ENCODE data around the gene MACF1. TPM values are rescaled to one million over a fixed set of nuclear protein-coding genes. Genes with fewer than 3 reads are reported as not detected.

Gene MACF1
- total RNA-seq, 1 donor from 2014 or later = 431 TPM

- no peak for DNase-seq (ENCODE audit: extremely low spot score, unreplicated experiment)
- peak overlapping the region; percentile 62 for H3K27ac Mint-ChIP-seq (ENCODE audit: unreplicated experiment)
- peaks cover 45% of the 10 kb centered on the region for H3K36me3 Mint-ChIP-seq (ENCODE audit: unreplicated experiment)
- no peaks in the 10 kb centered on the region for H3K9me3 Mint-ChIP-seq (ENCODE audit: unreplicated experiment)
- H3K4me3 Mint-ChIP-seq (ENCODE audit: unreplicated experiment) = no peak overlapping the region
- no peaks in the 10 kb centered on the region for H3K27me3 Mint-ChIP-seq (ENCODE audit: unreplicated experiment)
- H3K4me1 Mint-ChIP-seq (ENCODE audit: unreplicated experiment) = no peaks in the 10 kb centered on the region
- TF ChIP-seq, protein P1, sequence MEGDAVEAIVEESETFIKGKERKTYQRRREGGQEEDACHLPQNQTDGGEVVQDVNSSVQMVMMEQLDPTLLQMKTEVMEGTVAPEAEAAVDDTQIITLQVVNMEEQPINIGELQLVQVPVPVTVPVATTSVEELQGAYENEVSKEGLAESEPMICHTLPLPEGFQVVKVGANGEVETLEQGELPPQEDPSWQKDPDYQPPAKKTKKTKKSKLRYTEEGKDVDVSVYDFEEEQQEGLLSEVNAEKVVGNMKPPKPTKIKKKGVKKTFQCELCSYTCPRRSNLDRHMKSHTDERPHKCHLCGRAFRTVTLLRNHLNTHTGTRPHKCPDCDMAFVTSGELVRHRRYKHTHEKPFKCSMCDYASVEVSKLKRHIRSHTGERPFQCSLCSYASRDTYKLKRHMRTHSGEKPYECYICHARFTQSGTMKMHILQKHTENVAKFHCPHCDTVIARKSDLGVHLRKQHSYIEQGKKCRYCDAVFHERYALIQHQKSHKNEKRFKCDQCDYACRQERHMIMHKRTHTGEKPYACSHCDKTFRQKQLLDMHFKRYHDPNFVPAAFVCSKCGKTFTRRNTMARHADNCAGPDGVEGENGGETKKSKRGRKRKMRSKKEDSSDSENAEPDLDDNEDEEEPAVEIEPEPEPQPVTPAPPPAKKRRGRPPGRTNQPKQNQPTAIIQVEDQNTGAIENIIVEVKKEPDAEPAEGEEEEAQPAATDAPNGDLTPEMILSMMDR (IDR thresholded peaks at IDR 0.05) = no peak
Observed at GRCh38 chr1:39363267-39363666, 158.8 kb downstream of the MACF1 start.

- Mint-ChIP-seq H3K27ac (ENCODE audit: unreplicated experiment) (peak overlapping the region; percentile 52), H3K4me1 (ENCODE audit: unreplicated experiment) (no peaks in the 10 kb centered on the region), H3K9me3 (ENCODE audit: unreplicated experiment) (no peaks in the 10 kb centered on the region), H3K36me3 (ENCODE audit: unreplicated experiment) (peaks cover 45% of the 10 kb centered on the region), H3K27me3 (ENCODE audit: unreplicated experiment) (no peaks in the 10 kb centered on the region), H3K4me3 (ENCODE audit: unreplicated experiment) (no peak overlapping the region)
- no peak for DNase-seq (ENCODE audit: extremely low spot score, unreplicated experiment)
- TF ChIP-seq, protein P1 (IDR thresholded peaks at IDR 0.05) = no peak
Observed at GRCh38 chr1:39368045-39368444, 163.6 kb downstream of the MACF1 start.

- no peaks in the 10 kb centered on the region for H3K27me3 Mint-ChIP-seq (ENCODE audit: unreplicated experiment)
- no peaks in the 10 kb centered on the region for H3K4me1 Mint-ChIP-seq (ENCODE audit: unreplicated experiment)
- TF ChIP-seq, protein P1 (IDR thresholded peaks at IDR 0.05) = no peak
- DNase-seq (ENCODE audit: extremely low spot score, unreplicated experiment) = no peak
- peak overlapping the region; percentile 9 for H3K27ac Mint-ChIP-seq (ENCODE audit: unreplicated experiment)
- H3K36me3 Mint-ChIP-seq (ENCODE audit: unreplicated experiment) = peaks cover 43% of the 10 kb centered on the region
- H3K4me3 Mint-ChIP-seq (ENCODE audit: unreplicated experiment) = no peak overlapping the region
- H3K9me3 Mint-ChIP-seq (ENCODE audit: unreplicated experiment) = no peaks in the 10 kb centered on the region
Observed at GRCh38 chr1:39369565-39369964, 165.1 kb downstream of the MACF1 start.

- Mint-ChIP-seq H3K9me3 (ENCODE audit: unreplicated experiment) (no peaks in the 10 kb centered on the region), H3K36me3 (ENCODE audit: unreplicated experiment) (peaks cover 43% of the 10 kb centered on the region), H3K4me3 (ENCODE audit: unreplicated experiment) (no peak overlapping the region), H3K4me1 (ENCODE audit: unreplicated experiment) (no peaks in the 10 kb centered on the region), H3K27me3 (ENCODE audit: unreplicated experiment) (no peaks in the 10 kb centered on the region), H3K27ac (ENCODE audit: unreplicated experiment) (peak overlapping the region; percentile 45)
- no peak for DNase-seq (ENCODE audit: extremely low spot score, unreplicated experiment)
- TF ChIP-seq, protein P1 (IDR thresholded peaks at IDR 0.05) = no peak
Observed at GRCh38 chr1:39370602-39371001, 166.1 kb downstream of the MACF1 start.

DNA sequence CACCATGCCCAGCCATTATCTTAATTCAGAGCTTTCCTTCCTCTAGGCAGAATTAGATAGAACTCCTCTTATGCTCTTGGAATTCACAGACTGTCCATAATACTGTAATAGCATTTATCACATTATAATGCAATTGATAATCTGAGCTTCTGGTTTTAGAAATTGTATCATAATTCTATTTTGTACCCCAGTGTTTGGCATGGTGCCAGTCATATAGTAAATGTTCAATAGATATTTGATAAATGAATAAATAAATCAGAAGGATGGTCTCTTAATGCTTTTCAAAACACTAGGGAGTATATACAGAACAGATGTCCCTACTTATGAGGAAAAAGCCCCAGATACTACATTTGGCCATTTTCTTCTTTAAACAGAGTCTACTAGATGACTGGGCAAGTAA, 167.6 kb downstream of the MACF1 start:
- H3K36me3 Mint-ChIP-seq (ENCODE audit: unreplicated experiment) = peaks cover 37% of the 10 kb centered on the region
- no peaks in the 10 kb centered on the region for H3K9me3 Mint-ChIP-seq (ENCODE audit: unreplicated experiment)
- H3K4me3 Mint-ChIP-seq (ENCODE audit: unreplicated experiment) = no peak overlapping the region
- no peak overlapping the region for H3K27ac Mint-ChIP-seq (ENCODE audit: unreplicated experiment)
- no peaks in the 10 kb centered on the region for H3K4me1 Mint-ChIP-seq (ENCODE audit: unreplicated experiment)
- TF ChIP-seq, protein P1 (IDR thresholded peaks at IDR 0.05) = no peak
- no peaks in the 10 kb centered on the region for H3K27me3 Mint-ChIP-seq (ENCODE audit: unreplicated experiment)
- no peak for DNase-seq (ENCODE audit: extremely low spot score, unreplicated experiment)

Data from osteocyte (in vitro differentiated cells).